Measurements from ENCODE around the gene CIDEB.

Gene CIDEB

DNA sequence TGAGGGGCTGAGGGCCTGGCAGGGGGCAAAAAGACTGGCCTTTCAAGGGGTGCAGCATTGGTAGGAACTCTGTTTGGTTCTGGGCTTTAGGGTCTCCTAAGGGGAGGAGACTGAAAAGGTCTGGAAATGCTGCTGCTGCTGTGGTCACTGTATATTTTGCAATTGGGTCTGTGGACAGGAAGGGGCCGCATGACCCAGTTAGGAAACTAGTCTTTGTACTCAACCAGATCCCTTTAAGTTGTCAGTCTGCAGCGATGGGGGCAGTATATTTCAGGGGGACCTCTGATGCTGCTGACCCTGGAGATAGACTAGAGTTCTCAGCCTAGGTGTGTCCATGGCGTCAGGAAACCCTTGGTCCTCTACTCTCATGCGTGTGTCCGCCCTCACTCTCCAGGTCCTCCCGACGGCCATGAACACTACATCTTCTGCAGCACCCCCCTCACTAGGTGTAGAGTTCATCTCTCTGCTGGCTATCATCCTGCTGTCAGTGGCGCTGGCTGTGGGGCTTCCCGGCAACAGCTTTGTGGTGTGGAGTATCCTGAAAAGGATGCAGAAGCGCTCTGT is 7.5 kb upstream of the CIDEB start:
- TF ChIP-seq, protein P1, sequence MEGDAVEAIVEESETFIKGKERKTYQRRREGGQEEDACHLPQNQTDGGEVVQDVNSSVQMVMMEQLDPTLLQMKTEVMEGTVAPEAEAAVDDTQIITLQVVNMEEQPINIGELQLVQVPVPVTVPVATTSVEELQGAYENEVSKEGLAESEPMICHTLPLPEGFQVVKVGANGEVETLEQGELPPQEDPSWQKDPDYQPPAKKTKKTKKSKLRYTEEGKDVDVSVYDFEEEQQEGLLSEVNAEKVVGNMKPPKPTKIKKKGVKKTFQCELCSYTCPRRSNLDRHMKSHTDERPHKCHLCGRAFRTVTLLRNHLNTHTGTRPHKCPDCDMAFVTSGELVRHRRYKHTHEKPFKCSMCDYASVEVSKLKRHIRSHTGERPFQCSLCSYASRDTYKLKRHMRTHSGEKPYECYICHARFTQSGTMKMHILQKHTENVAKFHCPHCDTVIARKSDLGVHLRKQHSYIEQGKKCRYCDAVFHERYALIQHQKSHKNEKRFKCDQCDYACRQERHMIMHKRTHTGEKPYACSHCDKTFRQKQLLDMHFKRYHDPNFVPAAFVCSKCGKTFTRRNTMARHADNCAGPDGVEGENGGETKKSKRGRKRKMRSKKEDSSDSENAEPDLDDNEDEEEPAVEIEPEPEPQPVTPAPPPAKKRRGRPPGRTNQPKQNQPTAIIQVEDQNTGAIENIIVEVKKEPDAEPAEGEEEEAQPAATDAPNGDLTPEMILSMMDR (IDR thresholded peaks at IDR 0.05; ENCODE audit: low read depth, low read length), result no peak
- no peak for DNase-seq (ENCODE audit: low read depth, low spot score)
- no peak overlapping the region for H3K4me3 ChIP-seq (ENCODE audit: low read depth, low read length)
- in situ Hi-C loops (cut with HindIII; ENCODE audit: low sequenced_read_pairs), result no loop called here

DNA sequence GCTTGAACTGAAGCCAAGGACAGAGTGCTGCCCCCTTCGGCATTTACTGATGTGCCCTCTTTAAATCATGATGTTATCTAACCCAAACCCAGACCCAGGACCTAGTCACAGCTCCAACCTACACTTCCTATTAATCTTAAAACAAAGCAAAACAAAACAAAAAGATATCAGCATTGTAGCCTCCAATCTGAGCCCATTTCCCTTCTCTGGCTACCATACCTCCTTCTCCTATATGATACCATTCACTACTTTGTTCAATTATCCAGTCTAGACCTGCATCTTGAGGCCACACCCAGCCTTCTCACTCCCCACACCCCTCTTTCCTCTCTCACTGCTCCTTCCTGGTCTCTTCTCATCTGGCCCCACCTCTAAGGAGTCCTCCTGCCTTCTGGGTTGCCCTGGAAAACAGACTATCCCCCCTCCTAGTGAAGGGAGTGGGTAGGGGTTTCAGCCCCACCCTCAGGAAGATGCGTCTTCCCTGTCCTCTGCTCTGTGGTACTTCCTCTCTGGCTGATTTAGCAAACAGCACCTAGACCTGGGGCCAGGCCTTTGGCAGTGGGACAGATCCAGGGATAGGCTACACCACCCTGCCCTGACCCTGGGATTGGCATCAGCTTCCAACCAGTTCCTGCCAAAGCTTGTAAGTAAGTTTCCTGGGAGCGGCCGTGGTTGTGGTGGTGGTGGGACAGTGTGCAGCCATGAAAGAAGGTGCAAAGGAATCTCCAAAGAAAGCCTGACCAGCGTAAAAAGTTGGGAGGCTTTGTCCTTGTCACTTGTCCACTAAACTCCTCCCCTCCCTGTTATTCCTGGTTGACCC is 6.8 kb upstream of the CIDEB start:
- no peak for DNase-seq (ENCODE audit: low read depth, low spot score)
- TF ChIP-seq, protein P1 (IDR thresholded peaks at IDR 0.05; ENCODE audit: low read depth, low read length), result no peak
- no peak overlapping the region for H3K4me3 ChIP-seq (ENCODE audit: low read depth, low read length)
- in situ Hi-C loops (cut with HindIII; ENCODE audit: low sequenced_read_pairs), result no loop called here

DNA sequence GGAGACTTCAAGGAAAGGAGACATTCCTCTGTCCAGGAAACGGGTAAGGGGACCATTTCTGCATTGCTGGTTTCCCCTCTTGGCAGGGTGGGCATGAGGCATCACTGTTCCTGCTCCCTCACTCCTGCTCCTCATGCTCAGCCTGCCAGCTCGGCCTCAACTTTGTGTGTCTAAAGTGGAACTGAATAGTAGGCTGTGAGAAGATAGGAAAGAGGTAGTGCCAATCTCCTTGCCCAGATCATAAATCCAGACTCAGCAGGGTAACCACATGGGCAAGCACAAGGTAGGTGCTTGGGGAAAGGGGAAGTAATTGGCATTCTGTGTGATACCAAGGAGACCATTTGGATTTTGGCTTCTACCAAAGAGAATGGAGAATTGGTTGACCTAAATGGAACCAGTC is 6.1 kb upstream of the CIDEB start:
- in situ Hi-C loops (cut with HindIII; ENCODE audit: low sequenced_read_pairs), result no loop called here
- DNase-seq (ENCODE audit: low read depth, low spot score), result no peak

DNA sequence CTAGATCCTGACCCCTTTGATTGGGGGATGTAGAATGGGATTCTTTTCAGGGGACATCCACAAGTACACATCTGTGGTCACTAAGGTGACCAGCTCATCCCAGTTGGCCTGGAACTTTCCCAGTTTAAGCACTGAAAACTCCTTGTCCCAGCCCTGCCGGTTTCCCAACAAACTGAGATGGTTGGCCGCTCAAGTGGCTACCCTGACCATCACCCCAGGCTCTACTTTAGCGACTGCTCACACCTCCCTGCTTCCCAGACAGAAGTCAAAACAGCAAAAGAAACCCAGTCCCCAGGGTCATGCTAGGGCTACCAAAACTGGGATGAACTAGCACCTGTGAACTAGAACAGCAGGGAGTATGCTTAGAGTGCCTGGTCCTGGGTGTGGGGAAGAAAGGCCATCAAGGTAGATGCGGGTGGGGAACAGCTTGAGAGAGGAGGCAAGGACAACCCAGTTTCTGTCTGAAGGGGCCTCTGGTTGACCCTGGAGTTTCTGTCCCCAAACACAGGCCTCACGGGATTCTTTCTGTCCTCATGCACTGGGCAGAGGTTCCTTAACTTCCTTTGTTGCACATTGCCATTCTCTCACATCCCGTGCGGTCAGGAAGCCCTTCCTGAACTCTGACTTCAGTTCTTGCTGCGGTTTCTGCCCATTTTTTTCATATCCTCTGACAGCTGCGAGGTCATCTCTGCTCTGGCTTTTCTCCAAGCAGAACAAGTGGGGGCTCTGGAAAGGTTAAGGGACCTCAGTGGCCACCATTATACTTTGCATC is 5.1 kb upstream of the CIDEB start:
- in situ Hi-C loops (cut with HindIII; ENCODE audit: low sequenced_read_pairs), result no loop called here
- H3K4me3 ChIP-seq (ENCODE audit: low read depth, low read length), result no peak overlapping the region

More for the DNA sequence above, 6.1 kb upstream of the CIDEB start:
- TF ChIP-seq, protein P1 (IDR thresholded peaks at IDR 0.05; ENCODE audit: low read depth, low read length), result no peak
- no peak overlapping the region for H3K4me3 ChIP-seq (ENCODE audit: low read depth, low read length)

DNA sequence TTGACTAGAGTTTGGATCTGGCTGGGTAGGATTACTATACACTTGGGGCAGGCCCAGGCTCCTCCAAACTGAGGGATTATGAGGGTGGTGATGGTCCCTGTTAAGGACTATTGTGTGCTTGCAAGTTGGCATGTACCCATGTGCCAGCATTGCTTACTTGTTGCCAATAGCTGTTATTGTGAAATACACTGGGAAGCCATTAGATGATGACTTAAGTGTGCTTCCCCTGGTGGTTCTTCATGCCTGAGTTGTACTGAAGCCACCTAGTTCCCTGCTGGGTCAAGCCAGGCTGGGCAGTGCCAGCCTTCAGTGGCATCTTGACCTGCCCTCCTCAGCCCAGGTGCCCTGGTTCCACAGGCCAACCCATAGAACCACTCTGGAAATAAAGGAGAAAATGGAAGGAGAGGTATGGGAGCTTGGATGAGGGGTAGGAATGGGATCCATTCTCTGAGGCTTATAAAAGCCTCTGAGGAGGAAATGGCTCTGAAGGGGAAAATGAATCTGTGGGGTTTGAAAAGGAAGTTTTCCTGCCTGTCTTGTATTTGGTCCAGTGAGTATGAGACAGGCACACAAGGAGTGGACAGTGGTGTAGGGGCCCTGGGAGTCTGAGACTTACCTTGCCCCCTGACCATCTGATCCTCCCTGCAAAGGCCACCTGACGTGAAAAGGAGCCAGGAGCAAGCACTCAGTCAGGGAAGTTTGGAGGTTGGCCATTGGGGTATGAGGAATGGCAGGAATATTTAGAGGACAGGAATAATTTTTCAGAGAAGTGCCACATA is 4.2 kb upstream of the CIDEB start:
- DNase-seq (ENCODE audit: low read depth, low spot score), result no peak
- in situ Hi-C loops (cut with HindIII; ENCODE audit: low sequenced_read_pairs), result no loop called here
- H3K4me3 ChIP-seq (ENCODE audit: low read depth, low read length), result no peak overlapping the region
- TF ChIP-seq, protein P1 (IDR thresholded peaks at IDR 0.05; ENCODE audit: low read depth, low read length), result no peak

More for the DNA sequence above, 5.1 kb upstream of the CIDEB start:
- TF ChIP-seq, protein P1 (IDR thresholded peaks at IDR 0.05; ENCODE audit: low read depth, low read length), result no peak
- no peak for DNase-seq (ENCODE audit: low read depth, low spot score)

Measured in astrocyte of the spinal cord (primary cell).